GM18520 (cell line): Measurements from ENCODE around the gene SEMA4D.

Experiments
- ATAC-seq: cut with Tn5 transposase; IDR thresholded peaks from one replicate; pipeline ENCODE4 v1.9.1; 2021; ENCODE audit not compliant: unreplicated experiment

SEMA4D gene

DNA sequence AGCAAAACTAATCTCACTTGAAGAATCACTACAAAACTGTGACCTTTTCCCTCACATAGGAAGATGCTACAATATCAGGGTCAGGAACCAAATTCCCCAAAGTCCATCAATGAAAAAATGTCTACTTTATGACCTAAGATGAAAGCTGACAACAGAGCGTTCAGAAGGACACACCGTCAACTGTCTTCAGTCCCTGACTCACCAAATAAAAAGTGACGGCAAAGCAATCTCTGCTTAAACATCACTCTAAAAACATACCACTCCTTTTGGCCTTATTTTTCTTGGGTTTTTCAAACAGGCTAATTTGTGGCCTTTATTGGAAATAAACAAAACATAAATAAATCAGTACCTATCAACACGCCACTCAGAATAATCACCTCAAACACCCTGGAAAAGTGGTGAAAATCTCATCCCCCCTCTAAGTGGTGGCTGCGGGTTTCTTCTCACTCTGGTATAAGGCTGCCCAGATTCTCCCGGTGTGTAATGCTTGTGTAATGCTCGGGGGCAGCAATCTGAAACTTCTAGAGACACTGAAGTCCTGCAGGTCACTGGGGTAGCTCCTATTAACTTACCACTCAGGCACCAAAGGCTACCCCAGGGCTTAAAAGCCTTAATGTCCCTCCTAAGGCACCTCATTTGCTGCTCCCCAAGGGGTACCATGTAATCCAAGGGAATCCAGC lies 29.5 kb downstream of the SEMA4D start:
- ATAC-seq = no peak

DNA sequence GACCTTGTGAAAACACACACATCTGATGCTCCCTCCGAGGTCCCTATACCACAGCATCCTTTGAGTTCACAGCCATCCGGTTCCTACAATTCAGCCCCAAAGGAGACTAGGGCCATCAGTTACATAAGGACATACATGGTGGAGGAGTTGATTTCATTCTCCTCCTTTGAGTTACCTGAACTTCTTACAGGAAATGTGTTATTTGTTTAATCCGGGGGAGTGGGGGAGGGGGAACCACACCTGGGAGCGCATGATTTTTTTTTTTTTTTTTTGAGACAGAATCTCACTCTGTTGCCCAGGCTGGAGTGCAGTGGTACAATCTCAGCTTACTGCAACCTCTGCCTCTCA lies 30.7 kb downstream of the SEMA4D start:
- no peak for ATAC-seq

DNA sequence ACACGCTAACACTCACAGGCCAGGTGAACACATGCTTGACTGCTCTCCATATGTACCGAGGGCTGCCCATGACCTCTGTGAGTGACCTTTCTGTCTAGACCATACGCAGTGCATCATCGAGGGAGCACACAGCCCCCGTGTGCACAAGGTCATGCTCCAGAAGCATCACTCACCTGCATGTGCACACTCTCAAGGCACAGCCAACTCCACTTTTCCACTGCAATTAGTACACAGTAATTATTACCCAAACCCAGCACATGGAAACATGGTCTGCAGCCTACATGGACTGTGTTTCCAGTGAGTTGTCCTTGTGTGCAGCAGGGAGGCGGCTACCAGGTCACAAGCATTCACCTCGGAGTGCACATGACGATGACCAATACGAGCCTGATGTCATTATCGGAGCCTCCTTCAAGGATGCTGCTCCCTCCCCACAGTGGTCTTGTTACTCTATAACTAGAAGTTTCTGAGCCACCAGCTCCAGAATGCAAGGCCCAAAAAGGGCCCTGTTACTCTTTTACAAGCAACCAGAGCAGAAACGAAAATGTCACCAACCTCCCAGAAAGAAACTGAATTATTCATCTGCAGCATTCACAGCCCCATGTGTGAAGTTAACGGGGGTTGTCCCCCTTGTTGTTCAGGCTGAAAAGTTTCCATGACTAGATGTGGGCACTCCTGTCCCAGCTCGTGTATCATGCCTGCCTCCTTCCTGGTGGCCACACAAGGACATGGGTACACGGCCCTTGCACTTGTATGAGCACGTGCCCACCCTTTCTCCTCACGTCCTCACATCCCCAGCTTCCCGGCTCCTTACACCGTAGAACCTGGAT lies 31.2 kb downstream of the SEMA4D start:
- ATAC-seq = peak; percentile 61

DNA sequence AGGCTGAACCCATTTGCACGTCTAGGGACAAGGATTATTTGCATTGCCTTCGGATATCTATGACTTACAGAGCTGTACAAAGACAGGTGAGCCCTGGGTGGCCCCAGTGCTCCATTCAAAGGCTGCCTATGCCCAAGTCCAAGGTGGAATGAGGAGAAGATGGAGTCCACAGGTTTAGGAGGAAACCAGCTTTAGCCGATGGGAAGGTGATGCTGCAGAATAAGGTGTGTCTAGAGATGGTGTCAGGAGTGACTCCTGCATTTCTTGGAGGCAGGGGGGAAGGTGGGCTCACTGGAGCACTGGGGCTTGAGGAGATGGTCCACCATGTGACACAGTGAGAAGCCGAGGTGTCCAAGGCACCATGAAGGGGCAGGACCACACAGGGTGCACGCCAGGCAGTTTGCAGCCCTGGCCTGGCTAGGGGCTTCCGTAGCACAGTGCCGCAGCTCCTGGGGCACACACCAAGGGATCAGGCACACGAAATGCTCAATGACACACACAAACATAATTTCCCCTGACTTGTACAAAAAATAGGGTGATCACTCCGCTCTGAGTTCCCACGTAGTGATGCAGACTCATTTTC lies 32.1 kb downstream of the SEMA4D start:
- no peak for ATAC-seq

DNA sequence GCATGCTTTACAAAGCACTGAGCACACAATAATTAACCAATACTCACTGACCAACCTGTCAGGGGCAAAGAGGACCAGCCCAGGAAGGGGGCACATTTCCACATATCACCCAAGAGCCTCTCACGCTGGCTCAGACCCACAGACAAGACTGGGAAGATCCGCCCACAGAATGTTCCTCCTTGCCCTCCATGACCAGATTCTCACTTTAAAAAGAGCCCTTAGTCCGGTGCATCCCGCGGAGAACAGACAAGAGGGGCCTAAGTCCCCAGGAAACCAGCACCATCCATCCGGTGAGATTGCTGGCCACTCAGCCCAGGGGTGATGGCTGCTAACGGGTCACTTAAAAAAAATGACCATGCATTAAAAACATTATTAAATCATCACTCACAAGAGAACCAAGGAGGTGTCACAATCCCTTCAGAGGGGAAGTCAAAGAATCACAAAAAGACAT lies 32.9 kb downstream of the SEMA4D start:
- no peak for ATAC-seq

DNA sequence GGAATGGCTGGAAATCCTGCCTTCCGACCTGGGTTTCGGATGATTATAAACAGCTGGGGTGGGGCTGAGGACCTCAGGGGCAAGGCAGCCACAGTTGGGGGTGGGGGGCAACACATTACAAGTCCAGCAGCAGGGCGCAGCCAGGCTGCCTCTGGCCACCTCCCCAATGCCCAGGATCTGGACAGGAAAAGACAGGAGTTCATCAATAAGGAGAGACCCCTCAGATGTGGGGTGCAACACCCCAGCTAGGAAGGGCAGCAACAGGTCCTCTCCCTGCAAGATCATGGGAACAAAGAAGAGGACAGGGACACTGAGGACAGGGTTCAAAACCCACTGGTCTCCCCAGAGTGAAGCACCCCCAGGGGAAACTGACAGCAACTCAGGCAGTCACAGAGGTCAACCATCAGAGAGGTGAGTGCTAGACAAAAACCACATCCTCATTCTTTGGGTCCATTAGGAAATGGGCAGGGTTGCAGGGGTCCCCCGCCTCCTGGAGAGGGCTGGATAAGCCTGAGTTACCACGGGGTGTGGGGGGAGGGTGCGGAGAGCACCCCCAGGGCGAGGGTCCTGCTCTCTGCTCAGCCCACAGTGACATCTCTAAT lies 33.5 kb downstream of the SEMA4D start:
- ATAC-seq = no peak

DNA sequence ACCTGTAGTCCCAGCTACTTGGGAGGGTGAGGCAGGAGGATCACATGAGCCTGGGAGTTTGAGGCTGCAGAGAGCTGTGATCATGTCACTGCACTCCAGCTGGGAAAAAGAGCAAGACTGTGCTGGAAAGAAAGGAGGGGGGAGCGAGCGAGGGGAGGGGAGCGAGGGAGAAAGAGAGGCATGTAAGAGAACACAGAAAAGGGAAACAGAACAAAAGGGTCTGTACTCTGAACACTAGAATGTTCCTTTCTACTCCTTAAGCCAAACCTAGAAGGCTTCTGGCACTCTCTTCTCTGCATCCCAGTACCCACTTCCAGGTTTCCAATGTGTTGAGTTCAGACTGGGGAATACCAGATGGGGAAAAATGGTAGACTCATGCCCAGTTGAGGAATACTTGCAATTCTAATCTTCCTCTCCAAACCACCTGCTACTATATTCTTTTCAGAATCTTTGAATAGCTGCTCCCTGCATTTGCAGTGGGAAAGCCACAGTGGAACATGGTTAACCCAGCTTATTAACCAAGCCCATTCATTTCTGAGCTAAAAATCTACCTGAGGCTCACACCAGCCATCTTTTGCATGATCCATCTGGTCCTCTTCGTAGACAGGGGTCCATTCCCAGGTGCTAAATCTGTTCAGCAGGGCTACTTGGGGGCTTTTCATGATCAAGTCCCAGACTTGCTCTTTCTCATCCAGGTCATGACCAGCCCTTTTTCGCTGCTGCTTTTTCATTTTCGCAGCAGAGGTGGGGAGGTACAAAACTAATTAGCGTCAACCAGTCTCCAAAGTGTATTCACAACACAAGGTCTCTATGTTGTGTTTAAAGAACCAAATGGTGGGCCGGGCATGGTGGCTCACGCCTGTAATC lies 34.9 kb downstream of the SEMA4D start:
- ATAC-seq = no peak

DNA sequence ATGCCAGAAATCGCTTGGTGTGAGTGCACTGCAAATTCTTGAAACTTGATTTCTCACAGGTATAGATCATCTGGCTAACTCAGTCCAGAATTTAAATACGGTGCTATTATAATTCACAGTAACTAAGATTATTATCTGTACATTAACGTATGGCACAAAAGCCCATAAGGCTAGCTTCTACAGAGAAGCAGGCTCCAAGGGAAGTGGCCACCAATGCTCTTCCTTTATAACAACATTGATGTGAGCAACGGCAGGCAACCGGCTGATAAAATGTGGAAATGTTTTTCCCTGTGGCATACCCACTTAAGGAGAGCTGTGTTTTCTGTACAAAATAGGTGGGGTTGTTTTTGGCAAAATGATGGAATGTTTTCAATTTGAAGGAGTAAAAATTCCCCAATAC lies 35.7 kb downstream of the SEMA4D start:
- ATAC-seq = no peak

DNA sequence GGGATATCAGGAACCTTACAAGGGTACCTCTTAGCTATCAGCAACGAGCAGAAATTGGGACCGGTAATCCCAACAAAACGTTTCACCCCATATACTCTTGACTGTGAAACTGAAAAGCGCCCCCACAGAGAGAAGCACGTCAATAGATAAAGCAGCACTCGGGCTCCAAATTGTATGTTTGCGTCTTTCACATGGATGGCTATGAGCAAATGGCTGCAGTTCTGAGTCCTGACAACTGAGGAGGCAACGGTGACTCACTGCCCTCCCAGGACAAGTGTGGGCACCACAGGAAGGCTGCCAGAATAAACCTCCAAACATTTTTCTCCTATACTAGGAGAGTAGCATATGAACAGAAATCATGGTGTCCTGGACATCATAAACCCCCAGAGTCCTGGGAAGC lies 36.6 kb downstream of the SEMA4D start:
- ATAC-seq = no peak

DNA sequence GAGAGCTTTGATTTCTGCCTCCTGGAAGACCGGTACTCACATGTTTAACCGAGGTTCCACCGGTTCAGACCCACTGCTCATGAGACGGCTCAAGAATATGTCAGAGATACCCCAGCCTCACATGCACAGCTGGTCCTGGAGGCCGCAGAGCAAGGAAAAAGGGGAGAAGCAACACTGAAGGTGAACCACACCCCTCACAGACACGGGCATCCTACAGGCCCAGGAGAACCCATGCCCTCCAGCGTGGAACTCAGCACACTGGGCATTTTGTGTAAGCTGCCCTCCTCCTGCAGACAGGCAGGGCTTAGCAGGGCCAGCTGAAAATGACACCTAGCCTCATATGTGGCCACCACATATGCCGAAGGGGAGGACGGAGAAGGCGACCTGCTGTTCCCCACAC lies 37.4 kb downstream of the SEMA4D start:
- no peak for ATAC-seq

DNA sequence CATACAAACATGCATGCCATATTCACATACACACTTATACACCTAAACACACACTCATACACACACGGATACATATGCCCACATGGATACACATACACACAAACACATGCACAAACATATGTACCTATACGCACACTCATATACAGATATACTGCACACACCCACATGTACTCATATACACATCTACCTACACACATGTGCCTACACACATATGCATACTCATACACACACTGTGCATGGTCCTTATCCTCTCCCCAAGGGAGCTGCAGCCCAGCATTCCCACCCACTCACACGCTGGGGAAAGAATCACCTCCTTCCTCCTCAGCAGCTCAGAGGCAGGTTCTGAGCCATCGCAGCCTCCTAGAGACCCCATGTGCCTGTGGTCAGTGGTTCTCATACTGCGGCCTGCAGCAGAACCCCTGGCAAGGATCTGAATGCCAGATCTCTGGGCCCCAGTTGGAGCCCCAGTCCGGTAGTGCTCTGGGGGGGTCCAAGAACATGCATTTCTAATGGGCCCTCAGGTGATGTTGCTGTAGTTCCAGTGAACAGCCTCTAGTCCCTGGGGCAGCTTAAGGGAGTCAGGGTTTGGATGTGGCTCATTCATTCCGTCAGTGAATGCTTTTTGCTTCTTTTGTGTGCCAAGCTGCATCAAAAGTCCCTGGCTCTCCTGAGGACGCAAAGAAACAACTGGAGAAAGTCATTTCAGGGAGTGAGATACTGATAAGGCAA lies 39.0 kb downstream of the SEMA4D start:
- ATAC-seq = no peak

DNA sequence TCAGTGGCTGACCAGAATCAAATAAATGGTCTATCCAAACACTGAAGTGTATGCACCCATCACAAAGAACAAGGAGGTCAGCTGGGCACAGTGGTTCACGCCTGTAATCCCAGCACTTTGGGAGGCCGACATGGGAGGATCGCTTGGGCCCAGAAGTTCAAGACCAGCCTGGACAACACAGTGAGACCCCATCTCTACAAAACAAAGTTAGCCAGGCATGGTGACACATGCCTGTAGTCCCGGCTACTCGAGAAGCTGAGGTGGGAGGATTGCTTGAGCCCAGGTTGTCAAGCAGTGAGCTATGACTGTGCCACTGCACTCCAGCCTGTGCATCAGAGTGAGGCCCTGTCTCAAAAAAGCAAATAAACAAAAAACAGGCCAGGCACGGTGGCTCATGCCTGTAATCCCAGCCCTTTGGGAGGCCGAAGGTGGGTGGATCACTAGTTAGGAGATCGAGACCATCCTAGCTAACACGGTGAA lies 40.5 kb downstream of the SEMA4D start:
- ATAC-seq = no peak

DNA sequence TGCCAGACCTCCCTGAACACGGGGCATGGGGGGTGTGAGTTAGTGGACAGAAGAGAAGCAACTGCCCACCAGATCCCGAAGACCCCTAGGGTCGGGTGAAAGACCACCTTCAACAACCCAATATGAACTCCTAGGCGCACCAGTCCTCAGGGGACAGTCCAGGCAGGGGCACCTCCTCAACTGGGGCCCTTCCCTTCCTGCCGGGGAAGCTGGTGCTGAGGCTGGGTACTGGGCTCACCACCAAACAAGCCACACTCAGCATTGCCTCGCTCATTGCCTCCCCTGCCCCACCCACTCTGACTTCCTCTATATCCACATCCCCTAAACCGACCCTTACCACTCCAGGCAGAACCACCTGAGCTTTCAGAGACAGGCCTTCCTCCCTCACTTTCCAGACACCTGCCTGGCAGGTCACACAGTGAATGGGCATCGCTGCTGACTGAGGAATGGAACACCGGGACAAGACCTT lies 42.5 kb downstream of the SEMA4D start:
- ATAC-seq = no peak

DNA sequence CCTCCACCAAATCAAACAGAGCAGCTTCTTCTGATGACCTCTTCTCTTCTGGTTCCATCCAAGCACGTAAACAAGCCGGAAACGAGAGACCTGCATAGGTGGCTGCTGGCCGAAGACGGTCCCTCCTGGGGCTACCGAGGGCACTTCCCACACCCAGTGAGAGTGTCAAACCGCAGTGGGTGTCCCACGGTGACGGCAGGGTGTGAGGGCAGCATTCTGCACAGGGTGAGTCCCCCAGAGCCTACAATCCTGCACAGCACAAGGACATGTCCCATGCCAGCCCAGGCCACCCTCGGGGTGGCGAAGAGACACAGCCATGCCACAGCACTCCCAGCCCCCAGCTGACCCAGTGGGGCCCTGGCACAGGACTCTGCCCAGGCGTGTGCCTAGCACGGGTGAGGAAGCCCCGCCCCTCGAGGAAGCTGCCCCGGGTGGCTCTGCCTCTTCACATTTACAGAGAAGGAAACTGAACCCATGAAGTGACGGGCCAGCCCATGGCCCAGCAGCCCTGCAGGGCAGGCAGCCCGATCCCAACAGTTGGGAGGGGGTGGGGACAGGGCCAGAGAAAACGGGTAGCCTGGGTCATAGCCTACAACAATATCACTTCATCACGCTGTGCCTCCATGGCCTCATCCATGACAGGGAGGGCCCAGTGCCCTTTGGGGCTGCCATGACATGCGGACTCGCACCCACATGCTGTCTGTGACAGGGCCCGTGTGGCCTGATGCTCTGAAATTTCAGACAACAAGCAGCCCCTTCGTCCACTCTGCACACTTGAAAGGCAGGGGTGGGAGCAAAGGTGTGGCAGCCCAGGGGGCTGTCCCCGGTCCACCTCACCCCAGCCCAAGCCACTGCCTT lies 43.2 kb downstream of the SEMA4D start:
- no peak for ATAC-seq

DNA sequence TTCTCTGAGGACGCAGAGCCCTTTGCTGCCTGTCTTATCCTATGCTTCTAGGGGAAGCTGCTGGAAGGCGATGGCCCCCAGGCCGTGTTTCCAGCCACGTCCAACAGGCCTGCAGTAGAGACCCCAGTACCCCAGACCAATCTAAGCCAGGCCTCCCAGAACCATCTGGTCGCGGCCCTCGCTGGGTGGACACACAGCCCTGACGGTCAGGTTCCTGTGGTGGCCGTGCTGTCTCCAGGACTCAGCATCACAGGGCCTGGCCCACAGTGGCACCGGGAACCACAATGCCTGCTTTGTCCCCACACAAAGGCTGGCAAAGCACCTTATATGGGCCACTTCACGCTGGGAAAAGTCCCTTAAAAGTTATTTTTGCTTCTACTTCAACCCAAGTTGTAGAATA lies 44.5 kb downstream of the SEMA4D start:
- ATAC-seq = no peak

DNA sequence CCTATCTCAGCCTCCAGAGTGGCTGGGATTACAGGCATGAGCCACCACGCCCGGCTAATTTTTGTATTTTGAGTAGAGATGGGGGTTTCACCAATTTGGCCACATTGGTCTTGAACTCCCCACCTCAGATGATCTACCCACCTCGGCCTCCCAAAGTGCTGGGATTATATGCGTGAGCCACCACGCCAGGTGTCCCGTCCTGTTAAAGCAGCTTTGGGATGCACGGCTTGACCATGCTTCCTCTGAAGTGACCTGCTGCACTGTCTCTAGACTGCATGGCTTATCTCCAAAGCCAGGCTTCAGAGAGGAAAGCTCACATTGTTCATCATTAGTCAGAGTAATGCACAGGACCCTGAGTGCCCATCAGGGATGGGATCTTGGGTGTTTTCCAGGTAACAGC lies 45.4 kb downstream of the SEMA4D start:
- no peak for ATAC-seq

DNA sequence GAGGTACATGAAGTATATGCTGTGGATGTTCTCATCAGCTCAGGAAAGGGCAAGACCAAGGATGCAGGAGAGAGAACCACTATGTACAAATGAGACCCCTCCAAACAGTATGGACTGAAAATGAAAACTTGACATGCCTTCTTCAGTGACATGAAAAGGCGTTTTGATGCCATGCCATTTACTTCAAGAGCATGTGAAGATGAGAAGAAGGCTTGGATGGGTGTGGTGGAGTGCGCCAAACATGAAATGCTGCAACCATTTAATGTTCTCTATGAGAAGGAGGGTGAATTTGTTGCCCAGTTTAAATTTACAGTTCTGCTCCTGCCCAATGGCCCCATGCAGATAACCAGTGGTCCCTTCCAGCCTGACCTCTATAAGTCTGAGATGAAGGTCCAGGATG lies 47.7 kb downstream of the SEMA4D start:
- no peak for ATAC-seq

DNA sequence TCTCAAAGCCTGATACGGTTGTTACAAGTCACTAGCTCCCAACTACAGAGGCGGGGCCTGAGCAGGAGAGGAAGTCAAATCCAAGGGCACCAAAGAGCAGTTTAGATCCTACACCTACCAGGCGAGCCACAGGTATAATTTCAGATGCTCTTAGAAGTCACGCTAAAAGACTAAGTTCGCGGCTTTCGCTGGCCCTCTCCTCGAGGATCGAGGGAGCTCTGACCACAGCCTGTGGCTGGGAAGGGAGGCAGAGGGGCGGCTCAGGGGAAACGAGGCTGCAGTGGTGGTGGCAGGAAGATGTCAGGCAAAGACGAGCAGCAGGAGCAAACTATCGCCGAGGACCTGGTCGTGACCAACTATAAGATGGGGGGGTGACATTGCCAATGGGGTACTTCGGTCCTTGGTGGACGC lies 48.6 kb downstream of the SEMA4D start:
- no peak for ATAC-seq

DNA sequence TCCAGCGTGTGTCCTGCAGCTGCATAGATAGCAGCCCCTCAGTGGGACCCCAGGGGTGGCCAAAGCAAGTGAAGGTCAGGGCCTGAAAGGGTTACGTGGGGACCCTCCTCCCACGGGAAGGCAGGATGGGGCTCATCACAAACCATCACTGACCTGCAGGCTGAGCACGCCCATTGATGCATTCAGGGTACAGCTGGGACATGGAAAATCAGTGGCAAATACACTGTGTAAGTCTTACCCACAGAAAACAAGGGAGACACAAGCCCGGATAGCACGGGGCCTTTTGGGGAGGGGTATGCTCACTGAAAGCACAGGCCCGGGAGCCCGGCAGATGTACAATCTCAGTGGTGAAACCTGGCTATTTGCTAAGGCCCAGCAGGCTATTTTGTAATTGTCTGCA lies 49.1 kb downstream of the SEMA4D start:
- ATAC-seq = no peak
